ENCODE results near the gene FAM210B. TPM values are rescaled to one million over a fixed set of nuclear protein-coding genes. Genes with fewer than 3 reads are reported as not detected.

The FAM210B gene
- total and polyA plus RNA-seq, 2 experiments from 2014 or later = 15.4 to 16.2 TPM

- peaks cover 14% of the 10 kb centered on the region for H3K27me3 Mint-ChIP-seq (ENCODE audit: insufficient read depth, low read depth, poor library complexity)
- no peak overlapping the region for H3K27ac Mint-ChIP-seq
- Histone ChIP-seq H3K27me3 (ENCODE audit: insufficient read depth) (no peaks in the 10 kb centered on the region), H3F3A (replicated peaks; ENCODE audit: low read depth) (no peaks in the 10 kb centered on the region), H3K36me3 (ENCODE audit: insufficient read depth) (no peaks in the 10 kb centered on the region), H3K9me2 (ENCODE audit: insufficient read depth) (no peaks in the 10 kb centered on the region), H3K4me3 (peak overlapping the region; percentile 82), H2AFZ (peak overlapping the region; percentile 91), H4K20me1 (replicated peaks; ENCODE audit: insufficient read depth) (no peaks in the 10 kb centered on the region), H3K4me2 (peak overlapping the region; percentile 94), H3K79me2 (replicated peaks; ENCODE audit: insufficient read depth) (no peaks in the 10 kb centered on the region), H3K4me1 (ENCODE audit: insufficient read depth) (peaks cover 14% of the 10 kb centered on the region), H3K27ac (ENCODE audit: low read depth) (no peak overlapping the region)
- H3K4me1 Mint-ChIP-seq = peaks cover 11% of the 10 kb centered on the region
- ATAC-seq = peak; percentile 49
- peak overlapping the region; percentile 79 for H3K4me3 Mint-ChIP-seq
- no peaks in the 10 kb centered on the region; the same call in 2 of the 3 replicates for H3K36me3 Mint-ChIP-seq (ENCODE audit: low read depth)
- peak; percentile 54 for DNase-seq (ENCODE audit: low spot score)
- H3K9me3 Mint-ChIP-seq = no peaks in the 10 kb centered on the region; the same call in 2 of the 3 replicates
- TF ChIP-seq STAT1 (IDR thresholded peaks at IDR 0.05; ENCODE audit: unreplicated experiment) = no peak
- TF ChIP-seq EZH2 (IDR thresholded peaks at IDR 0.05; ENCODE audit: low read depth, unreplicated experiment) = no peak
- TF ChIP-seq CTCF (conservative IDR thresholded peaks at IDR 0.05; ENCODE audit: low read depth in 2 of 2) = no peak
- no peak for TF ChIP-seq EZH2phosphoT487 (IDR thresholded peaks at IDR 0.05; ENCODE audit: unreplicated experiment)
- TF ChIP-seq ZNF331 (CRISPR knock-in tag; IDR thresholded peaks at IDR 0.05; ENCODE audit: low read depth) = no peak
- no peak for TF ChIP-seq NANOG (IDR thresholded peaks at IDR 0.05; ENCODE audit: borderline replicate concordance)
- TF ChIP-seq ETS1 (IDR thresholded peaks at IDR 0.05) = no peak
- TF ChIP-seq ZNF462 (CRISPR knock-in tag; IDR thresholded peaks at IDR 0.05) = no peak
Measured at GRCh38 chr20:56359212-56360132, 698 bp downstream of the FAM210B start.
